ENCODE results near the gene PXMP2. TPM values are rescaled to one million over a fixed set of nuclear protein-coding genes. Genes with fewer than 3 reads are reported as not detected.

The PXMP2 gene
- total and polyA plus RNA-seq, 4 donors, result 43.8 to 259 (median 135) TPM

DNA sequence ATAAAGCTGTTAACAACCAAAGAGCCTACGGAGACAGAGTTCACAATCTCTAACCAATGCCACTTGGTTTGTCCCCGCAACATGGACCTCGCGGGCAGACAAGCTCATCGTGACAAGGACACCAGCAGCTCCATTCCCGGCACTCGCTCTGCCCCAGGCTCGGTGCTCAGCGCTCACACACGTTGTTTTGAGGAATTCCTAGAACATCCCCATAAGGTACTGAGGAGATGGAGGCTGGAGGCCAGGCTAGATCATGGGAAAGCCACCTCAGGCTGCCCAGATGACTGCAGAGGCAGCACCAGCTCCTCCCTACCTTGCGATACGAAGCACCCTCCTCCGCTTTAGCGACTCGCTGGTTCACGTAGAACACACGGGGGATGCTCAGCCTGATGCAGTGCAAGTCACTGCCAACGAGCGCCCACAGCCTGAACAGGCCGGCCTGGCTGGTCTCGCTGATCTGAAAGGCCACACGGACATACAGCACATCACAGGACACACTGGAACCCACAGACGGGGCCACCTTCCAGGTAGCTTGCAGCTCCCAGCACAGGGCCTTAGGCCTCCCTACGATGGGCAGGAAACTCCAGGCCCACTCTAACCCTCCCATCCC is 38.7 kb upstream of the PXMP2 start:
- Histone ChIP-seq H3K9ac (ENCODE audit: low read depth in 1 of 2, low read length in 2 of 2) (no peak overlapping the region), H3K4me3 (ENCODE audit: low read depth in 1 of 3, low read length in 3 of 3) (no peak overlapping the region), H3K27me3 (ENCODE audit: control insufficient read depth in 4 of 4, insufficient read depth in 4 of 4, low read length in 3 of 4) (no peaks in the 10 kb centered on the region), H3K36me3 (ENCODE audit: control insufficient read depth in 4 of 4, insufficient read depth in 3 of 4, low read depth in 1 of 4, low read length in 3 of 4) (peaks cover 13 to 57% (median 37%) of the 10 kb centered on the region in 4 donors), H3K4me1 (ENCODE audit: control insufficient read depth in 4 of 4, insufficient read depth in 4 of 4, low read length in 3 of 4) (no peaks in the 10 kb centered on the region), H3K9me3 (ENCODE audit: control insufficient read depth in 4 of 4, low read length in 3 of 4) (no peaks in the 10 kb centered on the region), H3K27ac (ENCODE audit: low read depth in 1 of 2, low read length in 2 of 2) (no peak overlapping the region)
- TF ChIP-seq NR2F2 (IDR thresholded peaks at IDR 0.05) (no peak), SP1 (IDR thresholded peaks at IDR 0.05) (no peak), TAF1 (conservative IDR thresholded peaks at IDR 0.05) (no peak), EGR1 (IDR thresholded peaks at IDR 0.05; ENCODE audit: low read depth in 2 of 2) (no peak), HNF4A (conservative IDR thresholded peaks at IDR 0.05) (no peak), YY1 (IDR thresholded peaks at IDR 0.05) (no peak), FOXA1 (IDR thresholded peaks at IDR 0.05) (no peak), GABPA (IDR thresholded peaks at IDR 0.05 in 1 of 2, conservative IDR thresholded peaks at IDR 0.05 in 1 of 2) (no peak)
- TF ChIP-seq, protein P1, sequence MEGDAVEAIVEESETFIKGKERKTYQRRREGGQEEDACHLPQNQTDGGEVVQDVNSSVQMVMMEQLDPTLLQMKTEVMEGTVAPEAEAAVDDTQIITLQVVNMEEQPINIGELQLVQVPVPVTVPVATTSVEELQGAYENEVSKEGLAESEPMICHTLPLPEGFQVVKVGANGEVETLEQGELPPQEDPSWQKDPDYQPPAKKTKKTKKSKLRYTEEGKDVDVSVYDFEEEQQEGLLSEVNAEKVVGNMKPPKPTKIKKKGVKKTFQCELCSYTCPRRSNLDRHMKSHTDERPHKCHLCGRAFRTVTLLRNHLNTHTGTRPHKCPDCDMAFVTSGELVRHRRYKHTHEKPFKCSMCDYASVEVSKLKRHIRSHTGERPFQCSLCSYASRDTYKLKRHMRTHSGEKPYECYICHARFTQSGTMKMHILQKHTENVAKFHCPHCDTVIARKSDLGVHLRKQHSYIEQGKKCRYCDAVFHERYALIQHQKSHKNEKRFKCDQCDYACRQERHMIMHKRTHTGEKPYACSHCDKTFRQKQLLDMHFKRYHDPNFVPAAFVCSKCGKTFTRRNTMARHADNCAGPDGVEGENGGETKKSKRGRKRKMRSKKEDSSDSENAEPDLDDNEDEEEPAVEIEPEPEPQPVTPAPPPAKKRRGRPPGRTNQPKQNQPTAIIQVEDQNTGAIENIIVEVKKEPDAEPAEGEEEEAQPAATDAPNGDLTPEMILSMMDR (IDR thresholded peaks at IDR 0.05; ENCODE audit: low read depth, low read length, missing input control), result no peak
- TF ChIP-seq, protein P2, sequence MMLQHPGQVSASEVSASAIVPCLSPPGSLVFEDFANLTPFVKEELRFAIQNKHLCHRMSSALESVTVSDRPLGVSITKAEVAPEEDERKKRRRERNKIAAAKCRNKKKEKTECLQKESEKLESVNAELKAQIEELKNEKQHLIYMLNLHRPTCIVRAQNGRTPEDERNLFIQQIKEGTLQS (IDR thresholded peaks at IDR 0.05), result no peak
- TF ChIP-seq, protein P3, sequence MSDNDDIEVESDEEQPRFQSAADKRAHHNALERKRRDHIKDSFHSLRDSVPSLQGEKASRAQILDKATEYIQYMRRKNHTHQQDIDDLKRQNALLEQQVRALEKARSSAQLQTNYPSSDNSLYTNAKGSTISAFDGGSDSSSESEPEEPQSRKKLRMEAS (IDR thresholded peaks at IDR 0.05), result no peak
- 96% methylated on average over 24 of the region's 24 CpGs for WGBS
- no peak for DNase-seq (ENCODE audit: low spot score)

DNA sequence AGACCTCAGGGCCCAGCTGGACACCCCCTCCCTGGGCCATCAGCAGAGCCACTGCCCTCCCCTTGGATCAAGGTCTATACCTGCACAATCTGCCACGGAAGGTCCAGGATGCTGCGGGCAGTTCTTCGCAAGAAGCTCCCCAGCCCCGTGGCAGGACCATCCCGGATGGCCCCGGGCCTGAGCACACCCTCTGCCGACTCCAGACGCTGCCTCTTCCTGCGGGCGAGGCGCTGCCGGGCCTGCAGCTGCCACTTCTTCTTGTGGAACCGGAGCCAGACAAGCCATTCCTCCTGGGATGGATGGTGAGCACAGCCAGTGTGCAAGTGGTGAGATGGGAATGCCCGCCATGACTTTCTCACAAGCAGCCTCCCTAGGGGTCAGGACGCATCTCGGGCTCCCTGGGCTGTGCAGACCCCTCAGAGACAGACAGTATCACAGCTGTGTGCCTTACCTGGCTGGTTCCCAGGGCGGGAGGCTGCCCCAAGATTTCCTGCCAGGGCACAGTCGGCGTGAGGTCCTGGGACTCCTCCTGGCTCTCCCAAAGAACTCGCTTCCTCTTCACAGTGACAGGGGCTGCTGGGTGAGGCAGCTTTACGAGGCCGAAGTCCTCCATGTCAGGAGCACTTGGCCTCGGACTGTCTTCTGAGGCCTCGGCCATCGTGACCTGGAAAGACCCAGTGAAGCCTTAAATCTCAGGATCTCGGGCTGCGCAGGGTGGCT is 38.0 kb upstream of the PXMP2 start:
- Histone ChIP-seq H3K9ac (ENCODE audit: low read depth in 1 of 2, low read length in 2 of 2) (no peak overlapping the region), H3K4me3 (ENCODE audit: low read depth in 1 of 3, low read length in 3 of 3) (no peak overlapping the region), H3K4me1 (ENCODE audit: control insufficient read depth in 4 of 4, insufficient read depth in 4 of 4, low read length in 3 of 4) (no peaks in the 10 kb centered on the region), H3K36me3 (ENCODE audit: control insufficient read depth in 4 of 4, insufficient read depth in 3 of 4, low read depth in 1 of 4, low read length in 3 of 4) (peaks cover 11 to 60% (median 38%) of the 10 kb centered on the region in 4 donors), H3K27ac (ENCODE audit: low read depth in 1 of 2, low read length in 2 of 2) (no peak overlapping the region), H3K9me3 (ENCODE audit: control insufficient read depth in 4 of 4, low read length in 3 of 4) (no peaks in the 10 kb centered on the region), H3K27me3 (ENCODE audit: control insufficient read depth in 4 of 4, insufficient read depth in 4 of 4, low read length in 3 of 4) (no peaks in the 10 kb centered on the region)
- WGBS, result 96% methylated on average over 27 of the region's 27 CpGs
- TF ChIP-seq, protein P4, sequence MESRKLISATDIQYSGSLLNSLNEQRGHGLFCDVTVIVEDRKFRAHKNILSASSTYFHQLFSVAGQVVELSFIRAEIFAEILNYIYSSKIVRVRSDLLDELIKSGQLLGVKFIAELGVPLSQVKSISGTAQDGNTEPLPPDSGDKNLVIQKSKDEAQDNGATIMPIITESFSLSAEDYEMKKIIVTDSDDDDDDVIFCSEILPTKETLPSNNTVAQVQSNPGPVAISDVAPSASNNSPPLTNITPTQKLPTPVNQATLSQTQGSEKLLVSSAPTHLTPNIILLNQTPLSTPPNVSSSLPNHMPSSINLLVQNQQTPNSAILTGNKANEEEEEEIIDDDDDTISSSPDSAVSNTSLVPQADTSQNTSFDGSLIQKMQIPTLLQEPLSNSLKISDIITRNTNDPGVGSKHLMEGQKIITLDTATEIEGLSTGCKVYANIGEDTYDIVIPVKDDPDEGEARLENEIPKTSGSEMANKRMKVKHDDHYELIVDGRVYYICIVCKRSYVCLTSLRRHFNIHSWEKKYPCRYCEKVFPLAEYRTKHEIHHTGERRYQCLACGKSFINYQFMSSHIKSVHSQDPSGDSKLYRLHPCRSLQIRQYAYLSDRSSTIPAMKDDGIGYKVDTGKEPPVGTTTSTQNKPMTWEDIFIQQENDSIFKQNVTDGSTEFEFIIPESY (IDR thresholded peaks at IDR 0.05), result no peak
- TF ChIP-seq, protein P2 (IDR thresholded peaks at IDR 0.05), result no peak
- TF ChIP-seq NR2F2 (IDR thresholded peaks at IDR 0.05), result no peak
- no peak for TF ChIP-seq EGR1 (IDR thresholded peaks at IDR 0.05; ENCODE audit: low read depth in 2 of 2)
- TF ChIP-seq, protein P3 (IDR thresholded peaks at IDR 0.05), result no peak
- no peak for TF ChIP-seq GABPA (IDR thresholded peaks at IDR 0.05 in 1 of 2, conservative IDR thresholded peaks at IDR 0.05 in 1 of 2)
- no peak for TF ChIP-seq JUND (IDR thresholded peaks at IDR 0.05)
- no peak for TF ChIP-seq RAD21 (IDR thresholded peaks at IDR 0.05)
- TF ChIP-seq FOXA1 (IDR thresholded peaks at IDR 0.05), result no peak
- TF ChIP-seq SP1 (IDR thresholded peaks at IDR 0.05), result no peak
- no peak for TF ChIP-seq HNF4A (conservative IDR thresholded peaks at IDR 0.05)
- no peak for TF ChIP-seq YY1 (IDR thresholded peaks at IDR 0.05)
- no peak for DNase-seq (ENCODE audit: low spot score)

Data from liver (tissue), 9 donors.